ENCODE results near the gene BCL11B. TPM values are rescaled to one million over a fixed set of nuclear protein-coding genes. Genes with fewer than 3 reads are reported as not detected.

BCL11B gene
- total and polyA plus RNA-seq, 9 of the 15 experiments (the other 6 are each of a cell fraction or from before 2014, with no cell fraction given), result 0.09 TPM; not detected in 8

DNA sequence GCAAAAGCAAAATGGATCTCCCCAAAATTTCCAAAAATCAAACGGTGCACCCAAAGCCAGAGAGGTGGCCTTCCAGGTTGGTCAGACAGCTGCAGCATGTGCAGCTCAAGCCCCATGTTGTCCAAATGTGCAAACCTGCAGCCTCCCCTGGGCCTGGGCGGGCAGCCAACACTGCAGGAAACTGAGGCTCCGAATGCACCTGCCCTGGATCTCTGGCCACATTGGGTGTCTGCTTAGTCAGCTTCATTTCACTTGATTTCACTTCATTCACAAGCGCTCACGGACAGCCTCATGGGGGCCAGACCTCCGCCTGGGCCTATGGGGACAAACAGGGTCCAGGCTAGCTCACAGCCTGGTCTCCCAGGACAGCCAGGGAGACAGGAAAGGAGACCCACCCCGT lies 59.8 kb downstream of the BCL11B start (continued):
- TF ChIP-seq, protein P1, sequence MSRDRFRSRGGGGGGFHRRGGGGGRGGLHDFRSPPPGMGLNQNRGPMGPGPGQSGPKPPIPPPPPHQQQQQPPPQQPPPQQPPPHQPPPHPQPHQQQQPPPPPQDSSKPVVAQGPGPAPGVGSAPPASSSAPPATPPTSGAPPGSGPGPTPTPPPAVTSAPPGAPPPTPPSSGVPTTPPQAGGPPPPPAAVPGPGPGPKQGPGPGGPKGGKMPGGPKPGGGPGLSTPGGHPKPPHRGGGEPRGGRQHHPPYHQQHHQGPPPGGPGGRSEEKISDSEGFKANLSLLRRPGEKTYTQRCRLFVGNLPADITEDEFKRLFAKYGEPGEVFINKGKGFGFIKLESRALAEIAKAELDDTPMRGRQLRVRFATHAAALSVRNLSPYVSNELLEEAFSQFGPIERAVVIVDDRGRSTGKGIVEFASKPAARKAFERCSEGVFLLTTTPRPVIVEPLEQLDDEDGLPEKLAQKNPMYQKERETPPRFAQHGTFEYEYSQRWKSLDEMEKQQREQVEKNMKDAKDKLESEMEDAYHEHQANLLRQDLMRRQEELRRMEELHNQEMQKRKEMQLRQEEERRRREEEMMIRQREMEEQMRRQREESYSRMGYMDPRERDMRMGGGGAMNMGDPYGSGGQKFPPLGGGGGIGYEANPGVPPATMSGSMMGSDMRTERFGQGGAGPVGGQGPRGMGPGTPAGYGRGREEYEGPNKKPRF (IDR thresholded peaks at IDR 0.05; ENCODE audit: low read depth, low read length), result no peak

DNA sequence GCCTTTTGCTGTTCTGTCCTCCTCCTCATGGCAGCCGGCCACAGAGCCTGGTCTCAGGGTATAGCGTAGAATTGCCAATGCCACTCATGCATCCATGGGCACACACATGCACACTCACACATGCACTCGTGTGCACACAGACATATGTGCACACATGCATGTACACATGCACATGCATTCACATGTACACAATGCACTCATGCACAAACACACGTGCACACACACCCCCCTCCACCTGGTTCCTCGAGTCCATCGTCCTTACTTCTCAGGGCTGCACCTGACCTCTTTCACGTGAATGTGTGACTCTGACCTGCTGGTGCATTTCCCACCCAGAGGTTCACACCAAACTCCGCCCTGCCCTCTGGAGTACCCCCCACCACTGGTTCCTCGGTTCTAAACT lies 60.6 kb downstream of the BCL11B start:
- peaks cover 0 to 7% of the 10 kb centered on the region in 2 experiments; a peak in 1 of 5 replicates for H3K27me3 ChIP-seq (ENCODE audit: control insufficient read depth in 2 of 2, insufficient read depth in 2 of 2, low read length in 2 of 2)
- ATAC-seq (no peak), DNase-seq (ENCODE audit: extremely low read depth in 1 of 4, low spot score in 3 of 4) (no peak), FAIRE-seq (no peak)
- H3K79me2 ChIP-seq (ENCODE audit: control insufficient read depth, insufficient read depth, low read length), result no peaks in the 10 kb centered on the region
- no peaks in the 10 kb centered on the region for H3K9me3 ChIP-seq (replicated peaks; ENCODE audit: control insufficient read depth, insufficient read depth, low read depth, low read length)
- in situ Hi-C loops (cut with MboI) (no loop called here), intact Hi-C loops (cut with micrococcal nuclease) (no loop called here)
- no peaks in the 10 kb centered on the region for H3K9me1 ChIP-seq (ENCODE audit: control insufficient read depth, insufficient read depth, low read length)
- TF ChIP-seq, protein P2, sequence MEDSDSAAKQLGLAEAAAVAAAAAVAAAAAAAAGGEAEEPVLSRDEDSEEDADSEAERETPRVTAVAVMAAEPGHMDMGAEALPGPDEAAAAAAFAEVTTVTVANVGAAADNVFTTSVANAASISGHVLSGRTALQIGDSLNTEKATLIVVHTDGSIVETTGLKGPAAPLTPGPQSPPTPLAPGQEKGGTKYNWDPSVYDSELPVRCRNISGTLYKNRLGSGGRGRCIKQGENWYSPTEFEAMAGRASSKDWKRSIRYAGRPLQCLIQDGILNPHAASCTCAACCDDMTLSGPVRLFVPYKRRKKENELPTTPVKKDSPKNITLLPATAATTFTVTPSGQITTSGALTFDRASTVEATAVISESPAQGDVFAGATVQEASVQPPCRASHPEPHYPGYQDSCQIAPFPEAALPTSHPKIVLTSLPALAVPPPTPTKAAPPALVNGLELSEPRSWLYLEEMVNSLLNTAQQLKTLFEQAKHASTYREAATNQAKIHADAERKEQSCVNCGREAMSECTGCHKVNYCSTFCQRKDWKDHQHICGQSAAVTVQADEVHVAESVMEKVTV (CRISPR knock-in tag; IDR thresholded peaks at IDR 0.05), result no peak
- no peak for TF ChIP-seq RBBP5 (IDR thresholded peaks at IDR 0.05; ENCODE audit: borderline replicate concordance, insufficient read depth, low read length, poor library complexity, severe bottlenecking)
- TF ChIP-seq, protein P3, sequence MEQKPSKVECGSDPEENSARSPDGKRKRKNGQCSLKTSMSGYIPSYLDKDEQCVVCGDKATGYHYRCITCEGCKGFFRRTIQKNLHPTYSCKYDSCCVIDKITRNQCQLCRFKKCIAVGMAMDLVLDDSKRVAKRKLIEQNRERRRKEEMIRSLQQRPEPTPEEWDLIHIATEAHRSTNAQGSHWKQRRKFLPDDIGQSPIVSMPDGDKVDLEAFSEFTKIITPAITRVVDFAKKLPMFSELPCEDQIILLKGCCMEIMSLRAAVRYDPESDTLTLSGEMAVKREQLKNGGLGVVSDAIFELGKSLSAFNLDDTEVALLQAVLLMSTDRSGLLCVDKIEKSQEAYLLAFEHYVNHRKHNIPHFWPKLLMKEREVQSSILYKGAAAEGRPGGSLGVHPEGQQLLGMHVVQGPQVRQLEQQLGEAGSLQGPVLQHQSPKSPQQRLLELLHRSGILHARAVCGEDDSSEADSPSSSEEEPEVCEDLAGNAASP (IDR thresholded peaks at IDR 0.05), result no peak
- no peak for TF ChIP-seq RFX5 (IDR thresholded peaks at IDR 0.05; ENCODE audit: low read depth, low read length)
- no peak for TF ChIP-seq ATF1 (CRISPR knock-in tag; IDR thresholded peaks at IDR 0.05)
- no peak for TF ChIP-seq ATF1 (tag; IDR thresholded peaks at IDR 0.05)
- TF ChIP-seq, protein P4, sequence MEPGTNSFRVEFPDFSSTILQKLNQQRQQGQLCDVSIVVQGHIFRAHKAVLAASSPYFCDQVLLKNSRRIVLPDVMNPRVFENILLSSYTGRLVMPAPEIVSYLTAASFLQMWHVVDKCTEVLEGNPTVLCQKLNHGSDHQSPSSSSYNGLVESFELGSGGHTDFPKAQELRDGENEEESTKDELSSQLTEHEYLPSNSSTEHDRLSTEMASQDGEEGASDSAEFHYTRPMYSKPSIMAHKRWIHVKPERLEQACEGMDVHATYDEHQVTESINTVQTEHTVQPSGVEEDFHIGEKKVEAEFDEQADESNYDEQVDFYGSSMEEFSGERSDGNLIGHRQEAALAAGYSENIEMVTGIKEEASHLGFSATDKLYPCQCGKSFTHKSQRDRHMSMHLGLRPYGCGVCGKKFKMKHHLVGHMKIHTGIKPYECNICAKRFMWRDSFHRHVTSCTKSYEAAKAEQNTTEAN (CRISPR knock-in tag; IDR thresholded peaks at IDR 0.05), result no peak
- no peak for TF ChIP-seq SP2 (IDR thresholded peaks at IDR 0.05; ENCODE audit: extremely low read depth, low read depth, low read length, poor library complexity, severe bottlenecking)
- no peak for TF ChIP-seq ZNF23 (CRISPR knock-in tag; IDR thresholded peaks at IDR 0.05)
- no peak for TF ChIP-seq GABPB1 (CRISPR knock-in tag; IDR thresholded peaks at IDR 0.05)
- no peak for TF ChIP-seq ZNF134 (CRISPR knock-in tag; conservative IDR thresholded peaks at IDR 0.05)
- H3K9ac ChIP-seq (ENCODE audit: insufficient read depth in 1 of 2, low read depth in 2 of 2, low read length in 2 of 2), result no peak overlapping the region
- no TSS peak for BruUV-seq (replicated peaks)
- no peaks in the 10 kb centered on the region for H3K4me1 ChIP-seq (replicated peaks in 1 of 2; ENCODE audit: control insufficient read depth in 2 of 2, insufficient read depth in 2 of 2, low read length in 2 of 2)
- WGBS (ENCODE audit: insufficient coverage, low coverage, missing lambda C conversion rate), result 2% methylated on average over 7 of the region's 9 CpGs
- no peak overlapping the region for H3K27ac ChIP-seq (ENCODE audit: extremely low read depth, low read depth, low read length)
- H3K4me2 ChIP-seq (ENCODE audit: insufficient read depth, low read length), result no peak overlapping the region
- H4K20me1 ChIP-seq (replicated peaks; ENCODE audit: control insufficient read depth, insufficient read depth, low read length), result no peaks in the 10 kb centered on the region
- ChIA-PET CTCF (ENCODE audit: low intra/inter-chr PET ratio) (no interaction called here), POLR2A (no interaction called here)
- H2AFZ ChIP-seq (ENCODE audit: low read depth, low read length), result no peak overlapping the region
- H3K4me3 ChIP-seq, result no peak overlapping the region
- no peaks in the 10 kb centered on the region for H3K36me3 ChIP-seq (ENCODE audit: control insufficient read depth, insufficient read depth, low read length)
